Suprapubic skin (tissue), 4 donors: ENCODE data around the gene KCNA10. TPM values are rescaled to one million over a fixed set of nuclear protein-coding genes. Genes with fewer than 3 reads are reported as not detected.

ENCODE experiments used
- DNase-seq, 2 donors: peaks; one replicate each; pipeline ENCODE4 v3.0.0-alpha.2; 2019; ENCODE audit warnings: low spot score in 2 of 2
- H3K27ac ChIP-seq: fragments of 200-600 bp; sonication (generic); one replicate; pipeline ENCODE4 v1.5.1; 2019
- H3K27me3 ChIP-seq: fragments of 200-600 bp; sonication (generic); one replicate; pipeline ENCODE4 v1.5.1; 2019
- H3K36me3 ChIP-seq: fragments of 200-600 bp; sonication (generic); one replicate; pipeline ENCODE4 v1.5.1; 2019
- H3K4me1 ChIP-seq: fragments of 200-600 bp; sonication (generic); one replicate; pipeline ENCODE4 v1.5.1; 2019
- H3K4me3 ChIP-seq: fragments of 200-600 bp; sonication (generic); one replicate; pipeline ENCODE4 v1.5.1; 2019; ENCODE audit warnings: mild to moderate bottlenecking
- H3K9me3 ChIP-seq: fragments of 200-600 bp; sonication (generic); one replicate; pipeline ENCODE4 v1.5.1; 2019
- CTCF ChIP-seq, 2 donors: fragments of 200-600 bp in 1 of 2; fragments of 450-650 bp in 1 of 2; sonication (generic) in 1 of 2; IDR thresholded peaks; one replicate each; pipeline ENCODE4 v1.5.1; 2016 to 2019; ENCODE audit warnings: antibody characterized with exemption in 2 of 2, mild to moderate bottlenecking in 1 of 2, moderate library complexity in 1 of 2
- EP300 ChIP-seq: sonication (generic); formaldehyde crosslinking; IDR thresholded peaks from one replicate; pipeline ENCODE4 v1.6.1; 2017; ENCODE audit warnings: antibody characterized with exemption
- POLR2A ChIP-seq, 2 donors: fragments of 450-650 bp; IDR thresholded peaks; one replicate each; pipeline ENCODE4 v1.6.1; 2017; ENCODE audit warnings: antibody characterized with exemption in 2 of 2, mild to moderate bottlenecking in 2 of 2, moderate library complexity in 2 of 2
- POLR2AphosphoS5 ChIP-seq, 3 donors: sonication (generic); formaldehyde crosslinking; IDR thresholded peaks; one replicate each; pipeline ENCODE4 v1.6.1; 2017; ENCODE audit warnings: antibody characterized with exemption in 3 of 3
- WGBS: methylation state at CpG from one replicate; pipeline ENCODE4 v1.1.5; 2018; 5-methylcytosine and 5-hydroxymethylcytosine counted together
- total RNA-seq, 4 donors: library from RNA; depleted of rRNA; stranded (reverse); fragments of >200 nt; gene quantifications; one replicate each; pipeline ENCODE4 v1.1.0, GENCODE V29; 2016

KCNA10 gene
- total RNA-seq, 4 donors from 2014 or later = not detected

GRCh38 chr1:110494522-110495406 is 24.2 kb downstream of the KCNA10 start:
- Histone ChIP-seq H3K4me3 (no peak overlapping the region), H3K9me3 (no peaks in the 10 kb centered on the region), H3K4me1 (no peaks in the 10 kb centered on the region), H3K27me3 (no peaks in the 10 kb centered on the region), H3K36me3 (no peaks in the 10 kb centered on the region), H3K27ac (no peak overlapping the region)
- TF ChIP-seq POLR2AphosphoS5 (IDR thresholded peaks at IDR 0.05) (no peak), CTCF (IDR thresholded peaks at IDR 0.05) (no peak), EP300 (no peak), POLR2A (IDR thresholded peaks at IDR 0.05) (no peak)
- 50% methylated on average over 20 of the region's 21 CpGs for WGBS
- no peak for DNase-seq

- Histone ChIP-seq H3K27me3 (no peaks in the 10 kb centered on the region), H3K9me3 (no peaks in the 10 kb centered on the region), H3K4me3 (no peak overlapping the region), H3K4me1 (no peaks in the 10 kb centered on the region), H3K36me3 (no peaks in the 10 kb centered on the region), H3K27ac (no peak overlapping the region)
- WGBS = 79% methylated on average over 4 of the region's 5 CpGs
- no peak for TF ChIP-seq EP300
- TF ChIP-seq CTCF (IDR thresholded peaks at IDR 0.05) = no peak
- TF ChIP-seq POLR2A (IDR thresholded peaks at IDR 0.05) = no peak
- no peak for TF ChIP-seq POLR2AphosphoS5 (IDR thresholded peaks at IDR 0.05)
- DNase-seq = no peak
Measured at GRCh38 chr1:110494036-110494435, 24.9 kb downstream of the KCNA10 start.

GRCh38 chr1:110493059-110493699 is 25.8 kb downstream of the KCNA10 start:
- no peak for DNase-seq
- Histone ChIP-seq H3K27ac (no peak overlapping the region), H3K36me3 (no peaks in the 10 kb centered on the region), H3K27me3 (no peaks in the 10 kb centered on the region), H3K9me3 (no peaks in the 10 kb centered on the region), H3K4me3 (no peak overlapping the region), H3K4me1 (no peaks in the 10 kb centered on the region)
- WGBS = 89% methylated on average over 5 of the region's 5 CpGs
- TF ChIP-seq CTCF (IDR thresholded peaks at IDR 0.05) (no peak), EP300 (no peak), POLR2A (IDR thresholded peaks at IDR 0.05) (no peak), POLR2AphosphoS5 (IDR thresholded peaks at IDR 0.05) (no peak)

GRCh38 chr1:110492573-110492972 is 26.4 kb downstream of the KCNA10 start:
- Histone ChIP-seq H3K4me3 (no peak overlapping the region), H3K36me3 (no peaks in the 10 kb centered on the region), H3K4me1 (no peaks in the 10 kb centered on the region), H3K27ac (no peak overlapping the region), H3K27me3 (no peaks in the 10 kb centered on the region), H3K9me3 (no peaks in the 10 kb centered on the region)
- TF ChIP-seq EP300 = no peak
- TF ChIP-seq POLR2A (IDR thresholded peaks at IDR 0.05) = no peak
- TF ChIP-seq CTCF (IDR thresholded peaks at IDR 0.05) = no peak
- TF ChIP-seq POLR2AphosphoS5 (IDR thresholded peaks at IDR 0.05) = no peak
- no peak for DNase-seq
- 85% methylated on average over 7 of the region's 7 CpGs for WGBS

DNA sequence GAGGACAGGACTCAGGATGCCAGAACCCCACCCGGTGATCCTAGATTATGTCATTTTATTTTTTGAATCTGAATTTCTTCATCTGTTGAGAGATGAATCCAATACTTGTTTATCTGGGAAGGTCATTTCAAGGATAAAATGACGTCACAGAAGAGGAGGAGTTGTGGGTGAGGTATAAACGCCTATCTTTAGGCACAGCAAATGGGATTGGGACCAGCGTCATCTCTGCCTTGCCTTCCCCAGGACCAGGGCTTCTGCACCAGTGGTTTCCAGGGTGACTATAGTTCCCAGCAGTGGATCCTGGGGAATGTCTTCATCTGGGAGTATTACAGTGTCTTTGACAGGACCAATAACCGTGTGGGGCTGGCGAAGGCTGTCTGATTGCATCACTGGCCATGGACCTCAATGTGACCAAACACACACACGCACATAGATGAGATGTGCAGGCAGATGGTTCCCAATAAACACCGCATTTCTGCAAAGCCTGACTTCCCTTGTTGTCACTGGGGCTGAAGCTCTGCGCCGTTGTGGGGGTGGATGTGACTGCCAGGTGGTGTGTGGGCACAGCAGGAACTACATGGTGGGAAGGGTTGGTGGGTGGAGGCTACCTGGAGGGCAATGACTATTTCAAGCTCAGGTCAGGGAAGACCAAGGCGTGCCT is 28.1 kb downstream of the KCNA10 start:
- H3K27ac ChIP-seq = no peak overlapping the region
- no peaks in the 10 kb centered on the region for H3K4me1 ChIP-seq
- H3K27me3 ChIP-seq = no peaks in the 10 kb centered on the region
- H3K9me3 ChIP-seq = no peaks in the 10 kb centered on the region
- DNase-seq = no peak
- 76% methylated on average over 11 of the region's 11 CpGs for WGBS
- TF ChIP-seq POLR2A (IDR thresholded peaks at IDR 0.05) (no peak), CTCF (IDR thresholded peaks at IDR 0.05) (no peak), EP300 (no peak)
- no peaks in the 10 kb centered on the region for H3K36me3 ChIP-seq
- no peak overlapping the region for H3K4me3 ChIP-seq
